NCI-H2196 treated with DMSO at 0.1 percent for 48 hours (cell line): ENCODE data around the gene CEP41.

ENCODE experiments used
- DNase-seq: peaks from one replicate; lab custom pipeline; 2025; ENCODE audit not compliant: unreplicated experiment; lab: John Stamatoyannopoulos, UW

Gene CEP41

DNA sequence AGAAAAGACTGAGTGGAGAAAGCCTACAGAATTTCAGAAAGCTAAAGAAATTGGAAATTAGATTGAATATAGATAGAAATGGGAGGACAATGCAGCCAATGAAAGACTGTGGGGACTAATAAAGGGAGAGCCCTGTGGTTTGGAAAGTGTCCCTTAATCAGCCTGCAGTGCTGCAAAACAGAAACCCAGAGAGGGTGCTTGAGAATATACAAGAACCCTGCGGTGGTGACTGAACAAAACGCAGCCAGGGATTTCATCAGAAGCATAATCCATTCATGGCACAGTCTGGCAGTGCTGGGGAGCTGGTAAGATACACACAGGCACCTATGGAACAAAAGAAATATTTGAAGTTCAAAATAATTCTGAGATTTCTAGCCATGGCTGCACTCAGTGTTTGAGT is 19.1 kb downstream of the CEP41 start:
- DNase-seq = no peak

DNA sequence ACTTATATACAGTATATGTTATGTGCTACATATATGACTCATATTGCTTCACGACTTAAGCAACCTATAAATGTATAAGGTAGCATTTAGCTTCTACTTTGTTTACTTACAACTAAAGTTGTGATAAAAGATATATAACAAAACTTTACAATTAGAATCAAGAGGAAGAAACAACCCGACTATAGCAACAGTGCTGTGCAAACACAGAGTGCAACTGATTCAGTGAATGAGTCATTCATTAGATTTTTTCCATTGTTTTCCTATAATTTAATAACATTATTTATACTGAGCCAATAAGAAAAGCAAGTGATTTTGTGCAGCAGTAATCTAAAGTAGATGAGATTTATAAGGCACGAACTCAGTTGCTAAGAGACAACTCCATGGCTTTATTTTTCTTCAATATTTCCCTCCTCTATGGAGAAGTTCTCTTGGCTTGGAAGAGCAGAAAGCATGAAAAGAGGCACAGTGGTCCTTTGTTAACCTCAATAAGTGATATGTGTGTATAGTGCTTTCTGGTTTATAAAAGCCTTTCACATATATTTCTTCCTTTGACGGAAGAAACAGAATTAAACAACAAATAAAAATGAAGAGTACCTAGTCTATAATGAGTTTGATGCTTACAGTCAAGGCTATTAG is 19.8 kb downstream of the CEP41 start:
- no peak for DNase-seq

- DNase-seq = no peak
These were observed 21.2 kb downstream of the CEP41 start for GRCh38 chr7:130419658-130420057.

GRCh38 chr7:130418306-130418705 is 22.5 kb downstream of the CEP41 start:
- no peak for DNase-seq

GRCh38 chr7:130417213-130417612 is 23.6 kb downstream of the CEP41 start:
- DNase-seq = no peak

DNA sequence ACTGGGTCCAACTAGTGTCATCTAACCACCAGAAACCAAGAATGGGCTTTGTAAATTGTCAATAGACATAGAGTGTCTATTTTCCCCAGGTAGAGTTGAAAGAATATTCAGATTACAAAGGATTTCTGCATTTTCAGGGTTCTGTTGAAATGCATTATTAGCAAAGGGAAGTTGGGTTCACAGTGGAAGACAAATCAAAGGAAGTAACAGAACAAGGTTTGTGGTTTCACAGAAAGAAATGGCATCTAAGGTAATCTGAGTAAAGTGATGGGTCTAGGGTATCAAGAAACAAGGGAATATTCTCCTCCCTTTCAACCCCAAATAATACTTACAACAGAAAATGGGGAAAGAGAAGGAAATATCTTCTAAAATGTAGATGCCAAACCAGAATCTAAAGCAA is 25.8 kb downstream of the CEP41 start:
- DNase-seq = no peak

GRCh38 chr7:130413201-130413600 is 27.6 kb downstream of the CEP41 start:
- no peak for DNase-seq

DNA sequence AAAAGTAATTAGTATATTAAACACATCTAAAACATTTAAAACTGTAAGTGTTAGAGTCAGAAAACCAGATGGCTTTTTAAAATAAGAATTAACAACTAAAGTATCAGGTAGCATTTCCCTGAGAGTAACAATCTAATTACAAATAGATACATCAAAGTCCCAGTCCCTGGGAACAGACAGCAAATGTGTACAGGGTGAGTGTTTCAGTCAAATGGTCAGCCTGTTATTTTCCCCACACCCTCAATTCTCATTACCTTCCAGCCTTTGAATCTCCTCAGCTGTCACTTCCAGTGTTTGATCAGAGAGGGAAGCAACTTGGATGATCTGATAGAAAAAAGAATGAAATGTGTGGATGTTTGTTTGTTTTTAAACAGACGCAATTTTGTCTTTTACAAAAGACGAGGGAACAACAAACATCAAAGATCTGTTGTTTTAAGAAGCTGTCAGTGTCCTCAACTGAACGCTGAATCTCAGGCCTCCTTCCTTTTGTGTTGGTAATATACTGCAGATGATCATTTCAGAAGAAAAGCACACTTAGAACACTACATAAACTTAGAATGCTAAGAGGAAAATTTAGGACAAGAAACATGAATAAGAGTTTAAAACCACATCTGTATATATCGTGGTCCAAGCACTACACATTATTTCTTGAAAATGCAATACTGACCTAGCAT is 29.8 kb downstream of the CEP41 start:
- no peak for DNase-seq

DNA sequence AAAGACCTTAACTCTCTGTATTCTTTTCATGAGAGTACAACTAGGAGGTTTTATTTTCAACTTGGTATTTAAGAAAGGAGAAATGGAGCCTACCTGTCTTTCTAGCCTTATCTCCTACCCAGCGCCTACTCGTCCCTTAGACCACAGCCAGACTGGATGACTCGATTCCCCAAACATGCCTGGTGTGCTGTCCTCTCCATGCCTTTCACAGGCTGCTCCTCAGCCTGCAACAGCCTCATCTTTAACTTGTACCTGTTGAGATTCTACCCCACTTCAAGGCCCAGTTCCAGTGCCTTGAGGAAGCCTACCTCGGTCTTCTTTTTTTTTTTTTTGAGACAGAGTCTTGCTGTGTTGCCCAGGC is 31.1 kb downstream of the CEP41 start:
- no peak for DNase-seq

DNA sequence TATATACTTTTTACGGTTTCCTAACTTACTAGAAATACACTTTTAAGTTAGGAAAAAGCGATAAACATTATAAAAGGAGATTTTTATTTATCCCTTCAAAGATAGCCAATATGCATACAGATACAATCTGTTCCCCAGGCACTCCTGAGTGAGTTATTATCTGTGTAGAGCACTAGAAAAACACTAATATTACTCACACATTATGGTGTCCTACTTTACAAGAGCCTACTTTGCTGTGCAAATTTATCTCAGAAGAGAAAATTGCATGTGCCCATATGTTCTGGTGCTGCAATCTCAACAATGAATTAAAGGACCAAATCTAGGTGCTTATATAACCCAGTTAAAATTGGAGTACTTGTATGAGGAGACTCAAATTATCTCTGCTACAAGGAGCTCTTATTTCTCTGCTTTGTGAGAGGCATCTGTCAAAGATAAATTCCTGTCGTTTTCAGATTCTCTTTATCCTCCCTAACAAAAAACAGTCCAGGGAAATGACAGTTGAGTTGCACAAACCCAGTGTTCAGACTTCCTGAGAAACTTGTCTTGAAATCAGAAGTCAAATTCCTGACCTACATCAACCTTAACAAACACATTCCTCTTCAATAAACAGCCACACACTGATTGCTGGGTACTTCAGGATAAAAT is 31.6 kb downstream of the CEP41 start:
- DNase-seq = no peak

DNA sequence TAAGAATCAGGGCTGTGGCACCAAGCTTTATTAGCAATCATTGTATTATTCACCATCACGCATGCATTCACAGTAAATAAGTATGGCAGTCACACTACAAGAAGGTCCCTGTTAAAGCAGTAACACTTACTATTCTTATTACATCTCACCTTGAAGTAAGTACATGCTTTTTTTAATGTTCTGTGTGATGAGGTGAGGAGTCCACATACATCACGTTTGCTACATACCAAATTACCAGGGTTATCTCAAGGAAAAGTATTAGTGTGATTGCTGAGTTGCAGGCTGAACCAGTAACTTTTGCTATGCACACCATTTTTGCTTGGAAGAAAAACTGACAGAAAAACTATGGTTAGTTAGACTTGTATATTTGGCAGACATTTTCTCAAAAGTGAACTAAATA is 35.8 kb downstream of the CEP41 start:
- no peak for DNase-seq

DNA sequence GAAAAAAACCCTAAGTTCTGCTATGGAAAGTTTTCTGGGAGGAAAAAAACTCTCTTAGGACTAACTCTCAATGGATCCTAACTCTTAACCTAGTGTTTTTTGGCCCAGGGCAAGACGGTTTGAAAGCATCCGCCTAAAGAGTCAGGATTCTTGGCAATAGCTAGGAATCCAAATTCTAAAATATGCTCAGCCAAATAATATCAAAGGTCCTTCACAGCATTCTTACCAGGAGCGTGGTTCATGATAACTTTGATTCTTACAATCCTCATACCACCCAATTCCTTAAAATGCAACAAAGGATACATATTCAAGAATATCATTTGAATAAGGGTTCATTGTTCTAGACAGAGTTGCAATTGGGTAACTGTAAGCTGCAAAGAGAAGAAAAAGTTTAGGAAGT is 39.2 kb downstream of the CEP41 start:
- DNase-seq = no peak

GRCh38 chr7:130401101-130401500 is 39.7 kb downstream of the CEP41 start:
- no peak for DNase-seq

DNA sequence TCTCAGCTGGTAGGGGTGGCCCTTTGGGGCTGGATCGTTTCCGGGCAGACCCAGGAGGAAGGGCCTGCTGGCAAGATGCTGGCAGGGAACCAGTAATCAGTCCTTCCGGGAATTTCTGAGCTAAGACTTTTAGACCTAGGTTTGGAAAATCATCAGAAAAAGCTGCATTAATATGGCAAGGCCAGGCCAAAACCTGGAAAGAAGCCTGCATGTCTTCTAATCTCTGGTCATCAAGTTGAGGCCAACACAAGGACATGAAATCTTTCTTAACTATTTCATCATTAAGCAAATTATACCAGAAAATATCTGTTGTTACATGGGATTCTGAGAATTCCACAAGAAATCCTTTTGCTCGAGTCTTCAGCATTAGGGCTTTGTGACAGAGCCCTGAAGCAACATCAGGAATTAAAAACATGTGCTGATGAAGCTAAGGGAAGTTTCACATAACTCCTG is 40.7 kb downstream of the CEP41 start:
- no peak for DNase-seq

GRCh38 chr7:130398526-130399090 is 42.2 kb downstream of the CEP41 start:
- no peak for DNase-seq

DNA sequence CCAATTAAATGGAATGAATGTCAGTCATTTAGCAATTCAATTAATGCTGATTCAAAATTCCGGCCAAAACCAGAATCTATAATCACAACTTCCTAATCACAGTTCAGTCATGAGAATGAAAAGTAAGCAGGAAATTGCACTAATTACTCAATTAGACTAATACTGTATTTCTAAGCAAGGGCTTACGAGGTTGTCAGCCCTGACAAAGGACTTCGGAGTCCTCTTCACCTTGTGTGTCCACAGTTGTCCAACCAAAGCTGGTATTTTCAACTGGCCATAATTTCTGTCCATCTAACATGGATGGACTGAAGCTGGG is 43.1 kb downstream of the CEP41 start:
- DNase-seq = no peak

DNA sequence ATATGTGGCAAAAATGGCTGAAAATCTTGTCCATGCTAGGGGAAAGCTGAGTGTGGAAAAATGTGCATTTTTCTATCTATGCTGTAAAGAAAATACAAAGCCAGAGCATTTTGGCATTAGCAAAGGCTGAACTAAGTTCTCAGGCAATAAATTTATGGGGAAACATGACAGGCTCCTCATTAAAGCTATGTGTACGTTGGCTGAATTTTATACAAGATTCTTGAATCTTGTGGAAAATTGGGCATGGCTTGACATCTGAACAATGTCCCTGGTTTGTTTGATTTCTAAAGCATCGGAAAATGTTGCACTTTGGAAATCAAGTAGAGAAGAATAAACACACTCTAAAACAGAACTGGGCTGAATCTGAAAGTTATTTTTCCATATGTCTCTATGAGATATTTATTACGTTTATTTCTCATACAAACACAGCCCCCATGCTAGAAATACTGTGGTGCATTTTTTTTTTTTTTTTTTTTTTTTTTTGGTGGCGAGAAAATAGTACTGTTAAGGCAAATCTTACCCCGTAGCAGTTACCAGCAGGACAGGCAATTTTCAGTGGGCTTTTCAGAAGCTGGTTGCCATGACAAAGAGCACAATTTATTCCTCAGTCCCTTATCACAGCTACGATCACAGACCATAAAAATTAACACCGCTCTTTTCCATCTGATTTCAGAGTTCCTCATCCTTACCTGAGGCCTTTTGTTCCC is 43.6 kb downstream of the CEP41 start:
- no peak for DNase-seq

DNA sequence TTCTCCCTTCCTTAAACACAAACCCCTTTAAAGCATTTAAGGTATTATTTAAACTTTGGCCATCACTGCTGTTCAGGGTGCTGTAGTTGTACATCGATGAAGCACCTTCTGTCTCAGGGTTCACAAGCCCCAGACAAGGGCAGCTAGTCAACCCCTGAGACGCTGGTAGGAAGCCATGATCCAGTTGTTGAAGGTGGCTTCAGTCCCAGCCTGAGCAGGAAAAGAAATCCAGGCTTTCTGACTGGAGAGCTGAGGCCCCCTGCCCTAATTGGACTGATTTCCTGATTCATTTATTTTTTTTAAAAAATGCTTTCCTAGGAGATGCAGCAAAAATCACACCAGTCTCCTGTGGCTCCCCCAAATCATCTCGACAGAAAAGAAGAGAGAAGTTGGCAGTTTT is 44.7 kb downstream of the CEP41 start:
- DNase-seq = no peak

- no peak for DNase-seq
These were observed 45.4 kb downstream of the CEP41 start for GRCh38 chr7:130395421-130395820.

DNA sequence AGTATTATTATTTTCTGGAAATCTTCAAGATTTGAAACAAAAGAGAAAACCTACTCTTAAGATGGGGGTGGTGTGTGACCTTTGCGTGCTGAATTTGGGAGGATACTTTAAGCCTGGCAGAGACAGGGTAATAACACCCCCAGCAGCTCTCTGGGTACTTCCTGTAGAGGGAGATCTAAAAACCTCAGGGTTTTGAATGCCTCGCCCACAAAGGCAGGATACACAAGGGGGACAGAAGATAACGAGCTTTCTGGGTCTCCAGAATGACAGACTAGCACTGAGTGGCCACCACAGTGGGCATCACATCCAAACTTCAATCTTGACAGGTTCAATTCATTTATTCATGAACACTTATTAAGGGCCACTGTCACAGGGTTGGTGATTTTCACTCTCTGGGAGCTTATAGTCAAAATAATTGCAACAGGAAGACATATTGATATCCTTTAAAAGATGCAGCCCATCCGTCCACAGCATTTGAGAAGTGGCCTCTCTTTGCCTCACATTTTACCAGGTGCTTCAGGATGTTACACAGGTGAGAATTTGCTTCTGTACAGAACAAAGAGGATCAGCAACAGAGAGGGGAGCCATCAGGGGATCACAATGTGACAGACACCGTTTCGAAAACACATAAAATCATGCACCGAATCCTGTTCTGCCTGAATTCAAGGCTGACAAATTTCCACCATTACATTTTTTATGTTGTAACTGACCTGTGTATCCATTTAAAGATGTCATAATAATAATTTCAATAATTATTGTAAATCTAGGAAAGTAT is 46.2 kb downstream of the CEP41 start:
- no peak for DNase-seq

GRCh38 chr7:130393841-130394411 is 46.9 kb downstream of the CEP41 start:
- no peak for DNase-seq
